Bronchus fibroblast of lung (primary cell): Measurements from ENCODE around the gene FUT4. TPM values are rescaled to one million over a fixed set of nuclear protein-coding genes. Genes with fewer than 3 reads are reported as not detected.

Experiments
- total RNA-seq: library from RNA; depleted of rRNA; stranded (reverse); fragments of >200 nt; gene quantifications from 2 replicates; pipeline ENCODE4 v1.2.3, GENCODE V29; 2015

The FUT4 gene
- total RNA-seq: 2.7 and 3.5 TPM in 2 replicates

GRCh38 chr11:94543695-94544645 is at the start of gene FUT4:
TSS of gene FUT4 (plus strand) at chr11:94543921. CDS start at chr11:94544134, 213 bp downstream.

GRCh38 chr11:94511932-94512781 is 31.6 kb upstream of the FUT4 start, which contains the start of gene C11orf97:
TSS of gene C11orf97 (plus strand) at chr11:94512461. CDS start at chr11:94512529, 68 bp downstream.

GRCh38 chr11:94567181-94567670 is 23.5 kb downstream of the FUT4 start, which contains the start of gene PIWIL4:
TSS of gene PIWIL4 (plus strand) at chr11:94567368. CDS start at chr11:94567519, 151 bp downstream.

Other genes with a start within 250 kb of the FUT4 start
- not detected in 2 replicates for gene IZUMO1R, start 239.3 kb upstream of the FUT4 start, total RNA-seq
- gene GPR83, start 142.5 kb upstream of the FUT4 start, total RNA-seq: under 0.01 TPM in 1 of 2 replicates, not detected in the other
- 10.4 and 11.1 TPM in 2 replicates for gene MRE11, start 50.1 kb upstream of the FUT4 start, total RNA-seq
- gene ANKRD49, start 49.9 kb upstream of the FUT4 start, total RNA-seq: 5.2 and 5.4 TPM in 2 replicates
- gene C11orf97, start 31.5 kb upstream of the FUT4 start, total RNA-seq: not detected in 2 replicates
- 0.50 and 0.59 TPM in 2 replicates for gene PIWIL4, start 23.4 kb downstream of the FUT4 start, total RNA-seq
- 19.2 and 23.0 TPM in 2 replicates for gene AMOTL1, start 224.4 kb downstream of the FUT4 start, total RNA-seq